KMS-11 (cell line): Measurements from ENCODE around the gene KLHL42.
A peak's percentile ranks its signal among the peaks of the same experiment; 100 is the strongest.

Experiments used
- H2AFZ ChIP-seq: fragments of 200-600 bp; sonication (generic); 2 replicates; pipeline ENCODE4 v1.6.1; 2016; ENCODE audit warnings: antibody characterized with exemption, mixed run types, low read depth
- H3K27ac ChIP-seq: fragments of 200-600 bp; sonication (generic); 2 replicates; pipeline ENCODE4 v1.6.1; 2016; ENCODE audit warnings: mild to moderate bottlenecking, mixed run types
- H3K27me3 ChIP-seq: fragments of 200-600 bp; sonication (generic); 2 replicates; pipeline ENCODE4 v1.6.1; 2017; ENCODE audit warnings: mild to moderate bottlenecking, low read depth, mixed run types, moderate library complexity; ENCODE audit not compliant: insufficient read depth
- H3K36me3 ChIP-seq: fragments of 200-600 bp; sonication (generic); 2 replicates; pipeline ENCODE4 v1.6.1; 2017; ENCODE audit warnings: mild to moderate bottlenecking, mixed run types; ENCODE audit not compliant: insufficient read depth
- H3K4me1 ChIP-seq: fragments of 200-600 bp; sonication (generic); 2 replicates; pipeline ENCODE4 v1.6.1; 2016; ENCODE audit warnings: mild to moderate bottlenecking, low read depth, mixed run types; ENCODE audit not compliant: poor library complexity, severe bottlenecking
- H3K4me2 ChIP-seq: fragments of 200-600 bp; sonication (generic); 2 replicates; pipeline ENCODE4 v1.7.0; 2016; ENCODE audit warnings: mild to moderate bottlenecking, mixed run types
- H3K4me3 ChIP-seq: fragments of 200-600 bp; sonication (generic); IDR thresholded peaks from 2 replicates; pipeline ENCODE4 v1.6.1; 2017; ENCODE audit warnings: low read depth, low read length, mixed read lengths; ENCODE audit not compliant: insufficient read depth
- H3K79me2 ChIP-seq: fragments of 200-600 bp; sonication (generic); 2 replicates; pipeline ENCODE4 v1.6.1; 2016; ENCODE audit warnings: low read depth, mixed run types; ENCODE audit not compliant: insufficient read depth
- H3K9ac ChIP-seq: fragments of 200-600 bp; sonication (generic); 2 replicates; pipeline ENCODE4 v1.6.1; 2016; ENCODE audit warnings: mild to moderate bottlenecking, mixed run types
- H4K20me1 ChIP-seq: fragments of 200-600 bp; sonication (generic); 2 replicates; pipeline ENCODE4 v1.6.1; 2016; ENCODE audit warnings: mild to moderate bottlenecking, mixed run types; ENCODE audit not compliant: insufficient read depth
- TF ChIP-seq, protein P1 (sequence below): fragments of 200-600 bp; sonication (generic); conservative IDR thresholded peaks from 2 replicates; pipeline ENCODE4 v1.6.1; 2017; ENCODE audit warnings: low read depth, mild to moderate bottlenecking, antibody characterized with exemption, low read length, moderate library complexity, mixed read lengths

KLHL42 gene

DNA sequence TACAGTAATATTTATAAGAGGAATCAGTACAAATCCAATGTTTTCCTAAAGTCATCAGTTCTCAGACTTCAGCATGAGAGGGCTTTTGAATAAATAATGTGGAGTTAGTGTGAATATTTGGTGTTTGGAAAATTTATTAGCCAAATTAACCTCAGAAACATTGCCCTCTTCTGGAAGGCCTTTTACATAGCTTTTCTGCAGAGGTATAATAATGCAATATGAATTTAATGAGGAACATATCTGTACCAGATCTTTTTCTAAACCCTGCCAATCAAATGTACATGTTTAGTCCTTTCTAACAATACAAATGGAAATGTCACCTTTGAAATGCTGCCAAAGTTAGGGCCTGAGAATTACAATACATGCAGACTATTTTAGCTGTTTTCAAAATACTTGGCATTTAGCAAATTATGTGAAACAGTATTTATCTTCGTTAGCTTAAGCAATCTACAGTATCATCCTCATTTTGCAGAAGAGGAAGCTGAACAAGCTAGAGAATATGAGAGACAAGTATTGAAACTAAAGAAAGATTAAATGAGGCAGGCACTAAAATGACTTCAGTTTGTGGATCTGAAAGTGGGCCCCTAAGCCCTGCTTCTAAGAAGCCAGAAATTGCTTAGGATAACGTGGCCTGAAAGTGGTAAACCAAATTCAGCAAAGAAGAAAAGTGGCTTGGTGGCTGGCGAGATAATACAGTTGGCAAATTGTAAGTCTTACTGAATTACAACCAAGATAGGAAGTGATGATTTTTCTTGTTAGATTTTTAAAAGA lies 60.4 kb downstream of the KLHL42 start:
- H3K4me1 ChIP-seq: peaks cover 9% of the 10 kb centered on the region
- H3K36me3 ChIP-seq: no peaks in the 10 kb centered on the region
- H2AFZ ChIP-seq: no peak overlapping the region
- no peak overlapping the region for H3K9ac ChIP-seq
- H4K20me1 ChIP-seq: no peaks in the 10 kb centered on the region
- H3K4me3 ChIP-seq: no peak overlapping the region
- H3K4me2 ChIP-seq: no peak overlapping the region
- H3K79me2 ChIP-seq: no peaks in the 10 kb centered on the region
- TF ChIP-seq, protein P1, sequence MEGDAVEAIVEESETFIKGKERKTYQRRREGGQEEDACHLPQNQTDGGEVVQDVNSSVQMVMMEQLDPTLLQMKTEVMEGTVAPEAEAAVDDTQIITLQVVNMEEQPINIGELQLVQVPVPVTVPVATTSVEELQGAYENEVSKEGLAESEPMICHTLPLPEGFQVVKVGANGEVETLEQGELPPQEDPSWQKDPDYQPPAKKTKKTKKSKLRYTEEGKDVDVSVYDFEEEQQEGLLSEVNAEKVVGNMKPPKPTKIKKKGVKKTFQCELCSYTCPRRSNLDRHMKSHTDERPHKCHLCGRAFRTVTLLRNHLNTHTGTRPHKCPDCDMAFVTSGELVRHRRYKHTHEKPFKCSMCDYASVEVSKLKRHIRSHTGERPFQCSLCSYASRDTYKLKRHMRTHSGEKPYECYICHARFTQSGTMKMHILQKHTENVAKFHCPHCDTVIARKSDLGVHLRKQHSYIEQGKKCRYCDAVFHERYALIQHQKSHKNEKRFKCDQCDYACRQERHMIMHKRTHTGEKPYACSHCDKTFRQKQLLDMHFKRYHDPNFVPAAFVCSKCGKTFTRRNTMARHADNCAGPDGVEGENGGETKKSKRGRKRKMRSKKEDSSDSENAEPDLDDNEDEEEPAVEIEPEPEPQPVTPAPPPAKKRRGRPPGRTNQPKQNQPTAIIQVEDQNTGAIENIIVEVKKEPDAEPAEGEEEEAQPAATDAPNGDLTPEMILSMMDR: peak; percentile 38; the same call in 1 of the 2 replicates
- no peaks in the 10 kb centered on the region for H3K27me3 ChIP-seq
- no peak overlapping the region for H3K27ac ChIP-seq

DNA sequence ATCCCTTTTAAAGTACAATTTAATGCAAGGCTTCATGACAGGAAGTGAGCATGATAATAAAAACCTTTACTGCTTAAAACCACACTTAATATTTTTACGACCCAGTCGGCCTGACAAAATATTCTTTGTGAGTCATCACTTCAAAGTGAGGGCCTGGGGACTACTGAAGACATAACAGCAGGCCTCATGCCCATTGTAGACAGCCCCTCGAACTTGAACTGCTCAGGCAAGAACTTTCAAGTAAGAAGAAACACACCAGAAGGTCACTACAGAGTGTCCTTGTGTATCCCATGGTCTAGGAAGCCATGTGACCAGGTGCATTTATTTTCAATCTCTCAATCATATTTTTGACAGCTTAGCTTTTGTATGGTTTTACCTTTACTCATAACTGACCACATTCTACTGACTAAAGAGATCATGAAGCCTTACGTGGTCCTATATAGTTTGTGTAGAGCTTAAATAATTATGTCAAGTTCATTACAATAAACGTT lies 61.4 kb downstream of the KLHL42 start:
- Histone ChIP-seq H3K4me1 (peaks cover 9% of the 10 kb centered on the region), H3K27ac (no peak overlapping the region), H3K36me3 (no peaks in the 10 kb centered on the region), H3K79me2 (no peaks in the 10 kb centered on the region), H3K4me2 (no peak overlapping the region), H3K27me3 (no peaks in the 10 kb centered on the region), H2AFZ (no peak overlapping the region), H3K9ac (no peak overlapping the region), H3K4me3 (no peak overlapping the region), H4K20me1 (no peaks in the 10 kb centered on the region)
- TF ChIP-seq, protein P1: no peak

DNA sequence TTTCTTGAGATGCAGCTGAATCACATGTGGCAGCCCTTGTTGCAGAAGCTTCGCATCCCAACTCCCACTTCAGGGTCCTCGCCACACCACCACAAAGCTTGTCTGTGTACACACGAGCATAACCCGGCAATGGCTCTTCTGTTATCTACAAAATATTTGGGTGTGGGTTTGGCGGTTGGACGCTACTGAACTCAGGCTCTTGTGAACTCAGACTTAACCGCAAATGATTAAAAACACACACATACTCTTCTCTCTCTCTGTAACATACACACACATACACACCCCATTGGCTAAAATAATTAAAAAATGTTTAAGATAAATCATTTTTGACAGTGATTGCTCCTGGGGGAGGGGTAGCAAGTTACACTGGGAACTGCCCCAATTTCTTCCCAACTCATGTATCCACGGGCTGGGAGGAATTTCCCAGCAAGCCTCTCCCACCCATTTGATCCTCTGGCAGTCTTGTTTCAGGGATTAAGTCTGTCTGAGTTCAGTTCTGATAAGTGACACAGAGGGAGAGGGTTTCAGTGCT lies 63.7 kb downstream of the KLHL42 start:
- H2AFZ ChIP-seq: no peak overlapping the region
- H3K27me3 ChIP-seq: no peaks in the 10 kb centered on the region
- H3K36me3 ChIP-seq: no peaks in the 10 kb centered on the region
- H3K79me2 ChIP-seq: no peaks in the 10 kb centered on the region
- no peaks in the 10 kb centered on the region for H4K20me1 ChIP-seq
- TF ChIP-seq, protein P1: no peak
- no peak overlapping the region for H3K27ac ChIP-seq
- peaks cover 9% of the 10 kb centered on the region for H3K4me1 ChIP-seq
- no peak overlapping the region for H3K4me2 ChIP-seq
- H3K4me3 ChIP-seq: no peak overlapping the region
- H3K9ac ChIP-seq: no peak overlapping the region

DNA sequence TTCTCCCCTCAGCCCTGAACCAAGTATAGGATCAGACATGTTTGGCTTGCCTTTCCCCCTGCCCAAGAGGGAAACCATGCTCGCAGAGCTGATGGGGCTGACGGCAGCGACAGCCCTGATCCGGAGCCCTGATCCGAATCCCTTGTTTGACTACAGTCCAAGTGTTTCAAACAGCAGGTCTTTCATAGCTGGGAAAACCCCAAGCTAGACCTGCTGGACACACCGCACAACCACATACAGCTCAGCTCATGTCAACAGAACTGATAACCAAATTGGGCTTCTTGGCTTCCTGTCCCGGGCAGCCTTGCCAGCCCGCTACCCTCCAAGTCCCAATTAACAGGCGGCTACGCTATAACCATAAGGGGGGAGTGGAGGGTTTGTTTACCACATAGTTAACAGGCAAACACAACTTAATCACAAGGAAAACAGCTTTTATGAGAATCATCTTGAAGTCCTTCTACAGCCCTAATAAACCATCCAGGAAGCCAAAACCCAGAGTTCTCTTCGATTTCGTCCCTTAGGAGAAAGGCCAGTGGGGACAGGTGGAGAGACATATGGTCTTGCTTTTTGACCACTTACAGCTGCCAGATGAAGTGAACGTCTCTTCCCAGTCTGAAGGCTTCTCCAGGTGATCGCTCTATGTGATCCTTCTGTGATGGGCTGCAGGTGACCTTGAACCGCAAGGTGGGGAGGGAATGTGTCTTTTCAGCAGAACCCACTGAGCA lies 64.5 kb downstream of the KLHL42 start:
- no peak overlapping the region for H3K9ac ChIP-seq
- no peaks in the 10 kb centered on the region for H4K20me1 ChIP-seq
- H3K79me2 ChIP-seq: no peaks in the 10 kb centered on the region
- H3K27ac ChIP-seq: no peak overlapping the region
- H3K36me3 ChIP-seq: no peaks in the 10 kb centered on the region
- peaks cover 9% of the 10 kb centered on the region for H3K4me1 ChIP-seq
- H3K4me3 ChIP-seq: no peak overlapping the region
- H3K27me3 ChIP-seq: no peaks in the 10 kb centered on the region
- no peak overlapping the region for H3K4me2 ChIP-seq
- no peak overlapping the region for H2AFZ ChIP-seq
- TF ChIP-seq, protein P1: no peak
